K562 (cell line): ENCODE results near the gene EMC8. TPM values are rescaled to one million over a fixed set of nuclear protein-coding genes. Genes with fewer than 3 reads are reported as not detected.

Experiments used
- ARID4B ChIP-seq: sonication (generic); formaldehyde crosslinking; IDR thresholded peaks from 2 replicates; pipeline ENCODE4 v1.8.0; 2022; ENCODE audit warnings: mild to moderate bottlenecking, missing genetic modification reagents
- MYC ChIP-seq, 2 experiments: fragments of 250-450 bp in 1 of 2; sonication (Bioruptor Pico) in 1 of 2; IDR thresholded peaks; 2 replicates each; pipeline versions ENCODE4 v1.5.1 to v1.6.1; 2012 to 2021; ENCODE audit warnings: low read depth in 2 of 2, borderline replicate concordance in 1 of 2, improper control_type of control experiment in 1 of 2, low read length in 1 of 2, mild to moderate bottlenecking in 1 of 2, moderate library complexity in 1 of 2
- polyA plus RNA-seq, 8 experiments: library from polyadenylated mRNA; depleted of rRNA in 4 of 8; stranded (reverse) in 5 of 8; unstranded in 3 of 8; fragments of >200 nt; fragmentation: Nextera tagmentation in 2 of 8; fragmentation: Illumina TruSeq in 1 of 8; extraction: Ambion mirVana in 2 of 8; extraction: Trizol in 1 of 8; gene quantifications; 2 replicates each; pipeline versions ENCODE4 v1.2.1 to v1.2.3, GENCODE V29; 2011 to 2014; ENCODE audit warnings: inconsistent platforms in 1 of 8, missing spikeins in 1 of 8
- total RNA-seq, 7 experiments: library from RNA; depleted of rRNA in 6 of 7; stranded (reverse); fragments of >200 nt in 6 of 7; fragmentation: Illumina TruSeq in 2 of 7; extraction: Trizol in 2 of 7; gene quantifications; 2 replicates each; pipeline versions ENCODE4 v1.2.1 to v1.2.3, GENCODE V29; 2011 to 2021; ENCODE audit warnings: low replicate concordance in 1 of 7
- TF ChIP-seq, protein P1 (sequence below): sonication (generic); formaldehyde crosslinking; IDR thresholded peaks from 2 replicates; pipeline ENCODE4 v1.8.1; 2023; ENCODE audit warnings: missing genetic modification reagents, mild to moderate bottlenecking, borderline replicate concordance

EMC8 gene
- total and polyA plus RNA-seq, 9 of the 15 experiments (the other 6 are each of a cell fraction or from before 2014, with no cell fraction given), result 11.4 to 81.8 (median 48.6) TPM

- no peak for TF ChIP-seq ARID4B
- no peak for TF ChIP-seq MYC (IDR thresholded peaks at IDR 0.05; ENCODE audit: low read depth, low read length)
- TF ChIP-seq MYC (CRISPR knock-in tag; IDR thresholded peaks at IDR 0.05; ENCODE audit: borderline replicate concordance, low read depth), result no peak
- TF ChIP-seq, protein P1, sequence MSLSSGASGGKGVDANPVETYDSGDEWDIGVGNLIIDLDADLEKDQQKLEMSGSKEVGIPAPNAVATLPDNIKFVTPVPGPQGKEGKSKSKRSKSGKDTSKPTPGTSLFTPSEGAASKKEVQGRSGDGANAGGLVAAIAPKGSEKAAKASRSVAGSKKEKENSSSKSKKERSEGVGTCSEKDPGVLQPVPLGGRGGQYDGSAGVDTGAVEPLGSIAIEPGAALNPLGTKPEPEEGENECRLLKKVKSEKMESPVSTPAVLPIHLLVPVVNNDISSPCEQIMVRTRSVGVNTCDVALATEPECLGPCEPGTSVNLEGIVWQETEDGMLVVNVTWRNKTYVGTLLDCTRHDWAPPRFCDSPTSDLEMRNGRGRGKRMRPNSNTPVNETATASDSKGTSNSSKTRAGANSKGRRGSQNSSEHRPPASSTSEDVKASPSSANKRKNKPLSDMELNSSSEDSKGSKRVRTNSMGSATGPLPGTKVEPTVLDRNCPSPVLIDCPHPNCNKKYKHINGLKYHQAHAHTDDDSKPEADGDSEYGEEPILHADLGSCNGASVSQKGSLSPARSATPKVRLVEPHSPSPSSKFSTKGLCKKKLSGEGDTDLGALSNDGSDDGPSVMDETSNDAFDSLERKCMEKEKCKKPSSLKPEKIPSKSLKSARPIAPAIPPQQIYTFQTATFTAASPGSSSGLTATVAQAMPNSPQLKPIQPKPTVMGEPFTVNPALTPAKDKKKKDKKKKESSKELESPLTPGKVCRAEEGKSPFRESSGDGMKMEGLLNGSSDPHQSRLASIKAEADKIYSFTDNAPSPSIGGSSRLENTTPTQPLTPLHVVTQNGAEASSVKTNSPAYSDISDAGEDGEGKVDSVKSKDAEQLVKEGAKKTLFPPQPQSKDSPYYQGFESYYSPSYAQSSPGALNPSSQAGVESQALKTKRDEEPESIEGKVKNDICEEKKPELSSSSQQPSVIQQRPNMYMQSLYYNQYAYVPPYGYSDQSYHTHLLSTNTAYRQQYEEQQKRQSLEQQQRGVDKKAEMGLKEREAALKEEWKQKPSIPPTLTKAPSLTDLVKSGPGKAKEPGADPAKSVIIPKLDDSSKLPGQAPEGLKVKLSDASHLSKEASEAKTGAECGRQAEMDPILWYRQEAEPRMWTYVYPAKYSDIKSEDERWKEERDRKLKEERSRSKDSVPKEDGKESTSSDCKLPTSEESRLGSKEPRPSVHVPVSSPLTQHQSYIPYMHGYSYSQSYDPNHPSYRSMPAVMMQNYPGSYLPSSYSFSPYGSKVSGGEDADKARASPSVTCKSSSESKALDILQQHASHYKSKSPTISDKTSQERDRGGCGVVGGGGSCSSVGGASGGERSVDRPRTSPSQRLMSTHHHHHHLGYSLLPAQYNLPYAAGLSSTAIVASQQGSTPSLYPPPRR (CRISPR knock-in tag), result no peak
These were observed 17.5 kb downstream of the EMC8 start (continued) for GRCh38 chr16:85781695-85782370.
